GM21360 (cell line): ENCODE data around the gene ARAP2.
A peak's percentile ranks its signal among the peaks of the same experiment; 100 is the strongest.

Experiments
- ATAC-seq: cut with Tn5 transposase; IDR thresholded peaks from one replicate; pipeline ENCODE4 v1.9.1; 2021; ENCODE audit warnings: mild to moderate bottlenecking, moderate library complexity; ENCODE audit not compliant: unreplicated experiment

Gene ARAP2

DNA sequence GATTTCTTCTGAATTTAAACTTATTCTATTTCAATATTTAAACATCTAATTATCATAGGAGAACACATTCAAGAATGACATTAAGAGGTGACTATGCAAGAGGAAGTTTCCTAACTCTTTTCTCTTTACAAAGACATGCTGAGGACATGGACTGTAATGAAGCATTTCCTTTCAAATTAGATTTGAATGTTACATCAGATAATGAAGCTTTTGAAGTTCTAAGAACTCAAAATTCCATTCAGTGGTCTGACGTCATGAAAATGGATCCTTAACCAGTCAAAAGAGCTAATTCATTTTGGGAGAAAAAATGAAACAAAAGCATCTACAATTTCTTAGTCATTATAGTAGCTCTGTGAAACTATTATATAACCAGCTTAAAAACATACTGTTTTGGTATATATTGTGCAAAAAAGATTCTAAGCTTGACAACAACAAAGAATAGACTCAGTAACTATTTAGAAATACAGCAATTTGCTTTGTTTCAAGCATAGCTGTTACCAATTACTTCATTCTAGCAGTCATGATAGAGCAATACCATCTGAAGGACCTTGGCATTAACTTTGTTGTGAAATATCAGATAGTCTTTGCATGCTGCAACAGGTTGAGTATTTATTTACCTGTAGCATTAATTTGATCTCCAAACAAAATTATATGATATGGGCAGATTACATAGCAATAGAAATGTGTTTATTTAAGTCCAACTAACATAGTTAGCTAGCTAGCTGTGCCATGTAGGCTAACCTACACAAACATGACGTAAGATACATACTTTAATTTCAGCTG is 23.4 kb upstream of the ARAP2 start:
- no peak for ATAC-seq

DNA sequence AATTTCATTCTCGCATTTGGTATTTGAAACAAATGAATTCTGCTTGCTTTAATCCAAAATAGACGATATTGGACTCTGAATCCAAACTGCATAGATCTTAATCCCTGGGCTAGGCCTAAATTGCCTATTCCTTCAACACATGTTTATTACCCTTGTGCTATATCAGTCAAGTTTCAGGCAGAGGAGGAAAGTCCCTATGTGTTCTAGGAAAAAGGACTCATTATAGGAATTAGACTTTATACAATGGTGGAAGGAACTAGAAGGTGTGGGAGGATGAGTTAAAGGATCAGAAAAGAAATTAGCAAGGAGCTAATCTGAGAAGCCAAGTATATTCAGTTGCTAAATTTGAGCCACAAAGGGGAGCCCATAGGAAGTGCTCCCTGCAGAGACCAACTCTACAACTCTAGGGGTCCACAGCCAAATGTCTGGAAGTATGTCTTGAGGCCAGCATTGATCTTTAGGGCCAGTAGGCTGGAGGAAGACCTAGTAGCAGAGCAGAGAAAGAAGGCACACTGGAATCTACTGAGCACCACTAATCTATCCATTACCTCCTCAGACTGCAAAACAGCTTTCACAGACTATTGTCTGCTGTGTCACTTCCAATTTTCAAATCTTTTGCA is 20.0 kb upstream of the ARAP2 start:
- ATAC-seq = no peak

DNA sequence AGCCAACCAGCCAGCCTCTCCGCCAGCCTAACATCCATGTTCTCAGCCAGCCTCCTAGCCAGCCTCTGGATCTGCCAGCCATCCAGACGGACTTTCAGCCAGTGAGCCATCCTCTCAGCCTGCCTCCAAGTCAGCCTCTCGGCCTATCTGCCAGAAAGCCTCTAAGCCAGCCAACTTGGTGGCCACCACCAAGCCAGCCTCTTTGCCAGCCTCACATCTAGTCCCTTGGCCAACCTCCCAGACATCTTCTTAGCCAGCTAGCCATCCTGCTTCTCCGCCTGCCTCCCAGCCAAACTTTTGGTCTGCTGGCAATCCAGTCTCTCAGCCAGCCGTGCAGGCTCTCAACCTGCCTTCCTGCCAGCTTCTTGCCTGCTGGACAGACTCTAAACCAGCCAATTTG is 16.4 kb upstream of the ARAP2 start:
- ATAC-seq = no peak

DNA sequence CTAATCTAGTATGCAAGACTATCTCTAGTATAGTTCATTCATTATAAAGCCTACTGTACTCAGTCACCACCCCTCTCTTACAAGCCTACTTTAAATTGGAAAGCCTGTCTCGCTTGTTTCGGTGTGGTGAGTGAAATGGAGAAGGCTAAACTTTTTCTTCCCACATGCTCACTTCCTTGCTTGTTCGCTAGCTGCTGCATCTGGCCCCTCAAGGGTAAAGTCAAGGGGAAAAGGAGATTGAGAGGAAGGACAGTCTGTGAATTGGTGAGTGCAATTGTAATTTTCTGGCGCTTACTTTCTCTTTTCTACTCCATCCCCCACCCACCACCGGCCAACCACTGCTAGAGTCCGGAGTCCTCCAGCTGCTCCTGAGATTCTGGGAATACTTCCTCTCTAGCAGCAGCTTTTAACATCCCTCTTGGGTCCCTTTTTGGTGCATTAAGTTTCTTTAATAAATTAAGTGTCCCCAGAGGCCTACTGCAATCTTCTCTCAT is 12.1 kb upstream of the ARAP2 start:
- ATAC-seq = peak; percentile 74

DNA sequence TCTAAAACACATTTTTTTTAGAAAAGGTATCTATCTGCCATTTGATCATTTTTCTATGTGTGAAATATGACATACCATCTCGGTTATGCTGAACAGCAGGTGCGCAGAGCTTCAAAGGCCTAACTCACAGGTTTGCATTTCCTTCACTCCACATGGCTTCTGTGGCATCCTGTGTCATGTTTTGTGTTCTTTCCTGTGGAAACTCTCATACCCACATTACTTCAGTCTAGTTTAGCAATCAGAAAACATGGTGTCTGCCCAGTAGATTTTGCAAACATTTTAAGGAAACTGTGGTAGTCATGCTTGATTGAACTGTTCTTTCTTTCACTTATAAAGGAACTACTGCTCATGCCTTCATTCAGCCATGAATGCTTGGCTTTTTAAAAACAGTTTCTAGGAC is 11.3 kb upstream of the ARAP2 start:
- ATAC-seq = peak; percentile 76

DNA sequence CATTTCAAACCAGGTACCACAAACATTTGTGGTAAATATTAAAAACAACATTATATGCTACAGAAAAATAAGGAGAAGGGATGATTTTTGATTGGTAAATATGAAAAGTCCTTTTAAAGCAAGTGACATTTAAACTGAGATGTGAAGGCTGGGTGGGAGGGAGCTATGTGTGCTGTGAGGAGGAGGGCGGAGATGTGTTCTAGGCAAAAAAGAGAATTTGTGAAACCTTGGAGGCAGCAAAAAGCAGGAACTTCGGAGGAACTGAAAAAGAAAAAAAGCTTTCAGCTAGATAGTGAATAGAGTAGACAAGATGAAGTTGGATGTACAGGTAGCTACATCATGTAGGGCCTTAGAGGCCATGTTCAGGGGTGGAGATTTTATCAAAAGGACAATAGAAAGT is 10.1 kb upstream of the ARAP2 start:
- ATAC-seq = no peak

DNA sequence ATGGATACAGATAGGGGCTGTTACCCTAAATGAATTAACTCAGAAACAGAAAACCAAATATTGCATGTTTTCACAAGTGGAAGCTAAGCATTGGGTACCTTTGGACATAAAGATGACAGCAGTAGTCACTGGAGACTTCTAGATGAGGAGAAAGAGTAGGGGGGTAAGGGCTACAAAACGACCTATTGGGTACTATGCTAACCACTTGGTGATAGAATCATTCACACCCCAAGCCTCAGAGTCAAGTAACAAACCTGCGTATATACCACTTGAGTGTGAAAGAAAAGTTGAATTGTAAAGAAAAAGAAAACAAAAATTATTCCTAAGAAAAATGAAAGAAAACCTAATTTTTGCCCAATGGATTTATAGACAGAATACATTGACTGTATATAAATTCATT is 7.7 kb upstream of the ARAP2 start:
- no peak for ATAC-seq

DNA sequence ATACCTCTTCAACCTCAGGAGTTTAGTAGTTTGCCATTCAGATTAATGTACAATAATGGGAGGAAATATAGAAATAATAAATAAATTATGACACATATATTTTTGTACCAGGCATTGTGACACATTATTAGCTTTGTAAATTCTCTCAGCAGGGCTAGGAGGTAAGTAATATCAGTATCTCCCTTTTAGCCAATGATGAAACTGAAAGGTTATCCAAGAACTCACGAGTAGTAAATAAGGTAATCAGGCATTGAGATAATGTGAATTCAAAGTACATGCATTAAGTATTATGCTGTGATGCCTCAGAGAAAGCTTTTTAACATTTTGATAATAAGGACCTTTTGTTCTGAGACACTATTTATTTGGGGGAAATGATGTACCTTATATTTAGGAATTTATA is 5.3 kb upstream of the ARAP2 start:
- ATAC-seq = no peak

DNA sequence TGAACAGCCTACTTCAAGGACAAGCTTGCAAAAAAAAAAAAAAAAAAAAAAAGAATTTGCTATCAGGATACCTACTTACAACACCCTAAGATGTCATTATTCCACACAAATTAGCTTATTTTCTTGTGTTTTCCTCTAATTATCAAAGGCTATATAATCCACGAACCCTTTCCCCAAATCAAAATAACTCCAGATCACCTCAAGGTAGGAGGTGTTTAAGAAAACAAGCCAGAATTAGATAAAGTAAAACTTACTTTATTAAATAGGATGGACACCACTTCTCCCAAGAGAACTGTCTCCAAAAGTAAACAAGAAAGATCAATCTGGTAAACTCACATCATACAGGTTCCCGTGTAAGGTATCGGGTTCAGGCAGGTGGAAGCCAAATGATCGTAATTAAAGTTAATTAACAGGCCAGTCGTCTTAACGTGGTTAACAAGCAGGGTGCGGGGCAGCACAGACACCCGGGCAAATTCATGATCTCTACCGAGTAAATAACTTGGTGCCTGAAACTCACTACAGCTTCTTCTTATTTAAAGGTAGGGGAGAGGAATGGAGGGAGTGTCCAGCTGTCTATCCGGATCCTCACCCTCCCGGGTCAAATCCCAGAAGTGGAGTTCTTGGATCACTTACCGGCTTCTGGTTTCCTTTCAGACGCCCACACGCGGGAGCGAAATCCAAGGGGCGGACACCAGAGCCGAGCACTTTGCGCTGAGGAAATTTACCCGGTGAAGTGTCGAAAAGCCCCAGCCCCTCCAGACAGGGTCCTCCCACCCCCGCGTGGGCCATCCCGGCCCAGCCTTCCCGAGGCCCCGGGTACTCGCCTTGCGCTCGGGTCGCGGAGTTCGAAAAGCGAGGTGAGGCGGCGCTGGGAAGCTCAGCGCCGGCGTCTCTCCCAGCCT is 708 bp downstream of the ARAP2 start:
- peak; percentile 25 for ATAC-seq

DNA sequence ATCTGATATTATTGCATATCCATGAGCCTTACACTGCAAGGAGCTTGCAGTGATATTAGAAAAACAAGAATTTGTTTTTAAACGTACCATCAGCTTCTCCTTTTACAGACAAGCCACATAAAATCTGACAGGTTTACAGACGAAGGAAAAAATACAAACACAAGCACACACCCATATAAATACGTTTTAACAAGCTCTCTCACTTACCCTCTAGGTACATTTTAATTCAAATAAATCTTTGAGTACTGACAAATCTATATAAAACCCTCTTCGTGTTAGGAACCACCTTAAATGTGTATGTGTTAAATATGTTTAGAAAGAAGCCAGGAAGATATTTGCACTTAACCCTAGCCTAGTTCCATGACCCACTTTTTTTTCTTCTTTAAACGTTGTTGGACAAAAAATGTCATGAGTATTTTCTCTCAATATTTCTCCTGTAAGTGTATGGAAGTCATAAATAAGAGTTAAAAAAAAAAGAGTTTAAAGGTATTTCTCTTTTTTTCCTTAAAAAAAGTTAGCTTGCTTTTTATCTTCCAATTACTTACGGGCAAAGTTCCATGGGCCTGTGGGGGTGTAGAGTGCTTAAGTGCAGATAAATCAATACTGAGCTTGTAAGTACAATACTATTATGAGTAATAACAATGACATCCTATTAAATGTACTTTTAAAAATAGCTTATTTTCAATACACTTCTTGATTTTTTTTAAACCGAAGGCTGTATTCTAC is 1.5 kb downstream of the ARAP2 start:
- ATAC-seq = no peak

DNA sequence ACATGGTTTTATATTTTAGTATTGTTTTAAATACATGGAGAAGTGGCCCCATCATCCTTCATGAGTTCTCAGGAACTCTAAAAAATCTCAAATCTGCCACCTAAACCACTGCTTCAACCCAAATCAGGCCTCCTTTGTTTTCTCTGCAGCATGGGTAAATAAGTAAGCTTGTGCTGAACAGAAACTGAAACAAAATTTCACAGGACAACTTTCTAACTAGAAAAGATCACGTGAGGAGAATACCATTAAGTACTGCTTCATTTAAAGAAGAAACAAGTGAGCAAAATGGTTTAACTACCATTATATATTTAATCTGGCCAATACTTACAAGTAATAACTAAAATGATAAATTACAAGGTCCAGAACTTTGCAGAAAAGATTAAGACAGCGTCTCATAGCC is 2.5 kb downstream of the ARAP2 start:
- ATAC-seq = peak; percentile 39

DNA sequence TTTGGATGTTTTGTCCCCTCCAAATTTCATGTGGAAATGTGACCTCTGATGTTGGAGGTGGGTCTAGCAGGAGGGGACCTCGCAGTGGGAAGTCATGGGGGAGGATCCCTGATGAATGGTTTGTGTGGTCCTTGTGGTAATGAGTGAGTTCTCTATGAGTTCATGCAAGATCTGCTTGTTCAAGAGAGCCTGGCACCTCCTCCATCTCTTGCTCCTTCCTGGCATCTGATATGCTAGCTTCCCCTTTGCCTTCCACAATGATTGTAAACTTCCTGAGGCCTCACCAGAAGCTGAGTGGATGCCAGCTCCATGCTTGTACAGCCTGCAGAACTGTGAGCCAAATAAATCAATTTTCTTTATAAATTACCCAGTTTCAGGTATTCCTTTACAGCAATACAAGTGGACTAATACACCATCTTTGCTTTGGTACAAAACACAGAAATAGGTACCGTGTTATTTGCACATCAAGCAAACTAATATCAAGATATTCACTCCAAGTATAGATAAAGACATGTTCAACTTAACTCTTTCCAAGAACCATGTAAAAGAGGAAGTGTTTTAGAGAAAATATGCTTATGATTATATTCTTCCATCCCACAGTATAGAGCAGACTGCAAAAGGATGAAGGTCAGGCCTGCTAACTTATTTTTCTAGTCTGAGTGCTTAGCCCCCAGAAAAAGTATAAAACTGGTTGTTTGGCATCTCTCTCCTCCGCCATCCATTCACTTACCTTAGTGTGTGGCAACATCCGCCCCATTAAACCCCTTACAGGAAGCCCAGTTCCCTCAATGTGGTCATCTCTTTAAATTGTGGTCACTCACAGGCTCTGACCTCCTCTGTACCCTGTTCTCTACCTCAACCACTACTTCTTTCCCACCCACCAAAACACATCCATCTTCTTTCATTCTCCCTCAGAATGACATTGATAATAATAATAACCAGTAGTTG is 6.7 kb downstream of the ARAP2 start:
- ATAC-seq = no peak

DNA sequence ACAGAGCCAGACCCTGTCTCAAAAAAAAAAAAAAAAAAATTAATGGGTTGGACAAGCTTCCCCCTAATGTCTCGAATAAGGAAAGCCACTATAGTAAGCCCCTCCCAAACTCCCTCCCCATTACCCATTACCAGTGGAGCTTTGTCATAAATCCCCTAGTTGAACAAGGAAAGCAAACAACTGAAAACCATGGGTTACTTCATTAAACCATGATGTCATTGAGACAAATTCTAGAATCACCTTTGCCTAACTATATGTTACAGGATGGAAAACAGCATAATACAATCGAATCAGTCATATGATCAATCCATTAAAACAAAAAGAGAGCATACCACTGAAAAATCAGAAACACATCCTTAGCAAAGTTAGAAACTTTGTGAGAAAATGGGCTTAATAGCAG is 8.2 kb downstream of the ARAP2 start:
- no peak for ATAC-seq

DNA sequence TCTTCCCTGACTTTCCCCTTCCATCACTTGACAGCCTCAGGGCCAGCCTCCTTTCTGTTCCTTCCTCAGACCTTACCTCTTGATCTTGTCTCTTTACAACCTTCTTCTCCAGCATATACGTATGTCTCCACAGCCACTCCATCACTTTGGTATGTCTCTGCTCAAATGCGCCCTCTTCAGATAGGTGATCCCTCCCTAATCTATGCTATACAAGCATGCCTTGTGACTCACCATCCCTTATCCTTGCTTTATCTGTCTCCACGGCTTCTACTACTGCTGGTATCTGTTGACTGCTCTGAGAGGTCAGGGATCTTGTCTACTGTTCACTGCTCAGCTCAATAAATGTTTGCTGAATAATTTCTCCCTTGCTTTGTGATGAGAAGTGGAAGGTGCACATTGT is 9.0 kb downstream of the ARAP2 start:
- ATAC-seq = no peak

DNA sequence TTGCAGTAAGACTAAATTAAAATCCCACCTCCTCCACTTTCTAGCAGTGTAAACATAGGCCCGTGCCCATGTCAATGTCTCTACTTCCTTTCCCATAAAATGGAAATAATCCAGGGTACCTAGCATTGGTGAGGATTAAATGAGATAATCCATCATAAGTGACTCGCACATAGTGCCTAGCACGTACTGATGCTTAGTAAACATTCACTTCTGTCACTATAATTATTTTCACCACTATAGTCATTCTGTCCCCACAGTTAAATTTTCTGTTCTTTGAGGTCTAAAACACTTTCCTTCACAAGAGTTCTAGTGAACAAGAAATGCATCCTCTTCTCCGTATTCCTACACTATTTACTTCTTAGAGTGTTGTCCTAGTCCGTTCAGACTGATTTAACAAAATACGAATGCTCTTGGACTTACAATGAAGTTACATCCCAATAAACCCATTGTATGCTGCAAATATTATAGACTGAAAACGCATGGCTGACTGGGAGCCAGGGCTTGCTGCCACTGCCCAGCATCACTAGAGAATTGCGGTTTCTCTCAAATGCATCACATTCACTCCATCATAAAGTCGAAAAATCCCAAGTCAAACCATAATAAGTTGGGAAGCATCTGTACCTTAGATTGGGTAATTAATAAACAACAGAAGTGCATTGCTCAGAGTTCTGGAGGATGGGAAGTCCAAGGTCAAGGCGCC is 10.6 kb downstream of the ARAP2 start:
- ATAC-seq = no peak

DNA sequence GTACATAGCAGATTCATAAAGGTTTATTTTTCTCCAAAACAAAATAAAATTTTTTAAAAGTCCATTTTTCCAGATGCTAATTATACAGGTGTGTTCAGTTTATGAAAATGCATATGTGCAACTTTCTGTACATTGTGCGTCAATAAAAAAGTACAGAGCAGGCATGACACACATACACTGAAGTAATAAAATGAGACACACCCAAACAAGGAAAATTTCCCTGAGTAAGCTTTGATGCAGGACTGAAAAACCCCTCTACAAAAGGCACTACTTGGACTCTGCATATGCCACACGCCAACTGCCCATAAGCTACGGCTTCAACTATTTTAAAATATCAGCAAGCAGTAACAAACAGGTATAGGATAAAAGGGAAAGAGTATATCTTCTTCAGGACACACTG is 13.8 kb downstream of the ARAP2 start:
- no peak for ATAC-seq

DNA sequence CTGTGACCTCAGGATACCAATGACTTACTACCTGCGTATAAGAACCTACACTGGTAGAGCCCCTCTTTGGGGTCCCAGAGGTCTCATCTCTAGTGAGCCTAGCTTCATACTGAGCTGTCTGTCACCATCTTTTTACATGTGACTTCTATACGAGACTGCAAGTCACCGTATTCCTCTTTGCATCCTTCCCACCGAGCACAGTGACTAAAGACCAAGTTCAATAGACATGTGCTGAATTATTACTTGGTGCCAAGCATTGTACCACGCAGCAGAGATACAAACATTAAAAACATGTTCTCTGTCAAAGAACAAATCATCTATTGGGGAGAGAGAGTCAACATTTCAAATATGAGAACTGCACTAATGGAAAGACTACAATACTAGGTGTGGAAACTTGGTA is 16.4 kb downstream of the ARAP2 start:
- ATAC-seq = no peak

DNA sequence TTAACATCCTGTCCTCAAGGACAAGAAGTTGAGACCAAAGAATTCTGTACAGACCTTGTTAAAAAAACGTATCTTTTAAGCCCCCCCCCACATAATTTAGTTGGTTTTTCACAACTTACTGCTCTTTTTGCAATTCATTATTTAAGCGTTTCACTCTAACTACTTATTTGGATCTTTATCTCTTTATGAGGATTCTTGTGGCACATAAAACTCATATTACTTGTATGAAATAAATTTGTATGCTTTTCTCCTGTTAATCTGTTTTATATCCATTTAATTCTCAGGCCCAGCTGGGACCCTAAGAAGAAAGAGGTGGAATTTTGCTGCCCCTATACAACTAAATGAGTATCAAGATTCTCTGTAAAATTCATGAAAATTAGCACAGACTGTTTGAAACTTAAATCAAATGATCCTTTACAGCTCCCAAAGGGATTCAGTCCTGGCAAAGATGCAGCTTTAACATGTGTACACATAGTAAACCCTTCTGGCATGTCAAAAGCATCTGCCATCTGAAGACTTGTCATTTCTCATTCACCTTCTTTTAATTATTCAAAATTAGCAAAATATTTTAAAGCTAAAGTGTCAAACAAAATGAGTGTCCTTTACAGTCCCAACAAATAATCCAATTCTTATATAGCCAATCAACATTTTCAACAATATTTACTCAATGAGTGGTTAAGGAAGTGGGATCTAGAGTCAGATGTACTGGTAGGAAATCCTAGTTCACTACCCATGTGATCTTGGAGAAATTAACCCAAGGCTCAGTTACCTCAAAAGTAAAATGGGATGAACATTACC is 17.7 kb downstream of the ARAP2 start:
- no peak for ATAC-seq
